Colonic mucosa (tissue), 4 donors: ENCODE measurements around the gene SPANXC. TPM values are rescaled to one million over a fixed set of nuclear protein-coding genes. Genes with fewer than 3 reads are reported as not detected.

Experiments used
- DNase-seq: peaks from one replicate; pipeline ENCODE4 v3.0.0-alpha.2; 2020
- H3K27ac ChIP-seq: fragments of 200-600 bp; one replicate; pipeline ENCODE4 v1.8.0; 2021
- H3K27me3 ChIP-seq: fragments of 200-600 bp; one replicate; pipeline ENCODE4 v1.8.0; 2021
- H3K36me3 ChIP-seq: fragments of 200-600 bp; one replicate; pipeline ENCODE4 v1.8.0; 2021
- H3K4me1 ChIP-seq: fragments of 200-600 bp; one replicate; pipeline ENCODE4 v1.8.0; 2021; ENCODE audit warnings: mild to moderate bottlenecking
- H3K4me3 ChIP-seq: fragments of 200-600 bp; one replicate; pipeline ENCODE4 v1.8.0; 2021
- H3K9ac ChIP-seq, 2 donors: one replicate each; pipeline ENCODE4 v1.7.0; 2013; ENCODE audit warnings: control low read depth in 2 of 2, low read depth in 2 of 2, low read length in 2 of 2
- H3K9me3 ChIP-seq: fragments of 200-600 bp; one replicate; pipeline ENCODE4 v1.8.0; 2021
- CTCF ChIP-seq: fragments of 200-600 bp; IDR thresholded peaks from one replicate; pipeline ENCODE4 v1.8.0; 2022; ENCODE audit warnings: antibody characterized with exemption, mild to moderate bottlenecking
- intact Hi-C: fragments of 100-400 bp; cut with DNase I; formaldehyde crosslinking; loops from one replicate; pipeline ENCODE4 v1.14.1; 2022
- total RNA-seq, 2 donors: library from RNA; stranded (reverse); fragmentation: NEBNext Ultra II Directional in 1 of 2; extraction: Animal tissue kit (Norgen Biotek cat#: 25700) in 1 of 2; gene quantifications; one replicate each; pipeline ENCODE4 v1.2.1, GENCODE V29; 2021
- donor health status: healthy.
- donor health status: DM: no; HTN: no; CAD: no.
- donor health status: DM: no; HTN: no; CAD: no.

Gene SPANXC
- total RNA-seq, 2 donors from 2014 or later = not detected

- Histone ChIP-seq H3K4me3 (no peak overlapping the region), H3K4me1 (no peaks in the 10 kb centered on the region), H3K36me3 (no peaks in the 10 kb centered on the region), H3K27ac (no peak overlapping the region), H3K9me3 (no peaks in the 10 kb centered on the region), H3K9ac (no peak overlapping the region), H3K27me3 (no peaks in the 10 kb centered on the region)
- TF ChIP-seq CTCF = no peak
- DNase-seq = no peak
- intact Hi-C loops = no loop called here
Measured at GRCh38 chrX:141214196-141214595, 28.1 kb downstream of the SPANXC start.

GRCh38 chrX:141201962-141202361 is 40.4 kb downstream of the SPANXC start:
- intact Hi-C loops = no loop called here
- H3K9me3 ChIP-seq = no peaks in the 10 kb centered on the region

More at GRCh38 chrX:141201962-141202361, 40.4 kb downstream of the SPANXC start:
- no peak for TF ChIP-seq CTCF
- H3K4me1 ChIP-seq = no peaks in the 10 kb centered on the region
- DNase-seq = no peak
- H3K9ac ChIP-seq = no peak overlapping the region
- H3K4me3 ChIP-seq = no peak overlapping the region
- H3K36me3 ChIP-seq = no peaks in the 10 kb centered on the region
- no peaks in the 10 kb centered on the region for H3K27me3 ChIP-seq
- no peak overlapping the region for H3K27ac ChIP-seq

Other genes starting within 250 kb of the SPANXC start
- gene SPANXB1, start 239.9 kb downstream of the SPANXC start, total RNA-seq = not detected
- gene LDOC1, start 65.4 kb downstream of the SPANXC start, total RNA-seq = 1 to 10 TPM; 1.6 to 3.8 TPM